Pancreas (tissue), 10 donors: ENCODE measurements around the gene ATRNL1. TPM values are rescaled to one million over a fixed set of nuclear protein-coding genes. Genes with fewer than 3 reads are reported as not detected.

Experiments
- ATAC-seq, 4 donors: fragments of 200-7000 bp; cut with Tn5 transposase; one replicate each; pipeline versions ENCODE4 v1.8.0 to v1.9.1; 2020; ENCODE audit warnings: mild to moderate bottlenecking in 4 of 4, moderate library complexity in 4 of 4
- DNase-seq, 6 donors: peaks; one replicate each; pipeline ENCODE4 v3.0.0-alpha.2; 2020
- FAIRE-seq: peaks from 2 replicates; lab custom pipeline; 2012; peaks lifted over from hg19 to GRCh38; lab: Jason Lieb, UNC
- H3K27ac ChIP-seq, 4 donors: fragments of 200-600 bp; sonication (generic); 1 replicate in 3 of 4; 2 replicates in 1 of 4; pipeline versions ENCODE4 v1.5.0 to v1.8.0; 2020
- H3K27me3 ChIP-seq, 4 donors: fragments of 200-600 bp; one replicate each; pipeline ENCODE4 v1.8.0; 2021
- H3K36me3 ChIP-seq, 3 donors: fragments of 200-600 bp; sonication (generic) in 1 of 3; one replicate each; pipeline versions ENCODE4 v1.5.0 to v1.8.0; 2020 to 2021
- H3K4me1 ChIP-seq, 3 donors: fragments of 200-600 bp; one replicate each; pipeline ENCODE4 v1.8.0; 2021
- H3K4me3 ChIP-seq, 4 donors: fragments of 200-600 bp; sonication (generic) in 2 of 4; one replicate each; pipeline versions ENCODE4 v1.5.0 to v1.8.0; 2020 to 2021
- H3K9me3 ChIP-seq, 4 donors: fragments of 200-600 bp; one replicate each; pipeline ENCODE4 v1.8.0; 2021
- WGBS, 2 donors: extraction: QIAGEN DNeasy Blood & Tissue Kit; methylation state at CpG; one replicate each; pipeline ENCODE4 v1.1.7; 2013; 5-methylcytosine and 5-hydroxymethylcytosine counted together
- intact Hi-C, 3 donors: fragments of 100-400 bp; cut with DNase I; formaldehyde crosslinking; loops; one replicate each; pipeline versions ENCODE4 v1.11.1 to v1.14.2; 2022
- polyA plus RNA-seq, 2 donors: library from polyadenylated mRNA; stranded (reverse); fragments of 200-250 nt; gene quantifications; one replicate each; pipeline ENCODE4 v1.2.3, GENCODE V29; 2013
- total RNA-seq, 6 donors: library from RNA; stranded (reverse); fragmentation: NEBNext Ultra II Directional in 4 of 6; extraction: Animal tissue kit (Norgen Biotek cat#: 25700) in 4 of 6; gene quantifications; one replicate each; pipeline versions ENCODE4 v1.2.1 to v1.2.4, GENCODE V29; 2021 to 2023
- TF ChIP-seq, protein P1 (sequence below), 4 donors: fragments of 200-600 bp; sonication (generic) in 3 of 4; IDR thresholded peaks; one replicate each; pipeline versions ENCODE4 v1.5.0 to v1.8.0; 2021; ENCODE audit warnings: antibody characterized with exemption in 4 of 4
- donor health status: healthy with polysubstance abuse.
- donor health status: DM: no; HTN: no; CAD: no; lungs with moderate emphysema.
- donor health status: DM: no; HTN: no; CAD: no.
- donor health status: control.
- donor health status: control.
- donor health status: Bipolar disorder and iron deficiency.
- donor health status: DM: yes; HTN: yes; CAD: no.
- donor health status: DM: no; HTN: no; CAD: no.
- donor health status: DM: no; HTN: no; CAD: no.
- donor health status: DM: yes; HTN: yes; CAD: no.

Gene ATRNL1
- total and polyA plus RNA-seq, 8 donors, result 0.91 to 5.7 (median 3.9) TPM

DNA sequence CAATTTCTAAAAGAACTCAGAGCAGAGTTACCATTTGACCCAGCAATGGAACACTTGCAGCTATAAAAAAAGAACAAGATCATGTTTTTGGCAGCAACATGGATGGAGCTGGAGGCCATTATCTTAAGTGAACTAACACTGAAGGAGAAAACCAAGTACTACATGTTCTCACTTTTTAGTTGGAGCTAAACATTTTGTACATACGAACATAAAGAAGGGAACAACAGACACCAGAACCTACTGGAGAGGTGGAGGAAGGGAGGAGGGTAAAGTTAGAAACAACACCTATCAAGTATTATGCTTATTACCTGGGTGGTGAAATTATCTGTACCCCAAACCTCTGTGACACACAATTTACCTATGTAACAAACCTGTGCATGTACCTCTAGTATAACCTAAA, 329.5 kb downstream of the ATRNL1 start:
- Histone ChIP-seq H3K4me1 (no peaks in the 10 kb centered on the region), H3K9me3 (no peaks in the 10 kb centered on the region), H3K4me3 (no peak overlapping the region), H3K27ac (no peak overlapping the region), H3K36me3 (no peaks in the 10 kb centered on the region), H3K27me3 (no peaks in the 10 kb centered on the region)
- WGBS, 2 donors, result 67 to 79% methylated on average over 1 of the region's 1 CpG
- DNase-seq (no peak), FAIRE-seq (no peak), ATAC-seq (no peak)
- TF ChIP-seq, protein P1, sequence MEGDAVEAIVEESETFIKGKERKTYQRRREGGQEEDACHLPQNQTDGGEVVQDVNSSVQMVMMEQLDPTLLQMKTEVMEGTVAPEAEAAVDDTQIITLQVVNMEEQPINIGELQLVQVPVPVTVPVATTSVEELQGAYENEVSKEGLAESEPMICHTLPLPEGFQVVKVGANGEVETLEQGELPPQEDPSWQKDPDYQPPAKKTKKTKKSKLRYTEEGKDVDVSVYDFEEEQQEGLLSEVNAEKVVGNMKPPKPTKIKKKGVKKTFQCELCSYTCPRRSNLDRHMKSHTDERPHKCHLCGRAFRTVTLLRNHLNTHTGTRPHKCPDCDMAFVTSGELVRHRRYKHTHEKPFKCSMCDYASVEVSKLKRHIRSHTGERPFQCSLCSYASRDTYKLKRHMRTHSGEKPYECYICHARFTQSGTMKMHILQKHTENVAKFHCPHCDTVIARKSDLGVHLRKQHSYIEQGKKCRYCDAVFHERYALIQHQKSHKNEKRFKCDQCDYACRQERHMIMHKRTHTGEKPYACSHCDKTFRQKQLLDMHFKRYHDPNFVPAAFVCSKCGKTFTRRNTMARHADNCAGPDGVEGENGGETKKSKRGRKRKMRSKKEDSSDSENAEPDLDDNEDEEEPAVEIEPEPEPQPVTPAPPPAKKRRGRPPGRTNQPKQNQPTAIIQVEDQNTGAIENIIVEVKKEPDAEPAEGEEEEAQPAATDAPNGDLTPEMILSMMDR (IDR thresholded peaks at IDR 0.05), result no peak
- intact Hi-C loops, result no loop called here

DNA sequence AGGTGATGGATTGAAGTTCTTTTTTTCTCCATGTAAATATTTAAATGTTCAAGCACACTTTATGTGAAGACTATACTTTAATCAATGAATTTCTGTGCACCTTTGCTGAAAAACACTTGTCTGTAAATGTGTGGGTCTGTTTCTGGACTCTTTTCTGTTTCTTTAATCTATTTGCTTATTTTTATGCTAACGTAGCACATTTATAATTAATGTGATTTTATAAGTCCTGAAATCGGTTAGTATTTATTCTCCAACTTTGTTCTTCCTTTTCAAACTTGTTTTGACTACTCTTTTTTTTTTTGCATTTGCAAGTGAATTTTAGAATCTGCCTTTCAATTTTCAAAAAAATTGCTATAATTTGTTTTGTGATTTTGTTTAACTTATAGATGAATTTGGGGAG, 334.4 kb downstream of the ATRNL1 start:
- no peaks in the 10 kb centered on the region for H3K27me3 ChIP-seq
- no peaks in the 10 kb centered on the region for H3K36me3 ChIP-seq
- no peaks in the 10 kb centered on the region for H3K4me1 ChIP-seq
- intact Hi-C loops, result no loop called here
- TF ChIP-seq, protein P1 (IDR thresholded peaks at IDR 0.05), result no peak
- FAIRE-seq, result no peak
- H3K9me3 ChIP-seq, result no peaks in the 10 kb centered on the region
- DNase-seq, result no peak
- ATAC-seq, result no peak
- H3K4me3 ChIP-seq, result no peak overlapping the region
- 64 to 66% methylated on average over 2 of the region's 2 CpGs for WGBS, 2 donors
- no peak overlapping the region for H3K27ac ChIP-seq

DNA sequence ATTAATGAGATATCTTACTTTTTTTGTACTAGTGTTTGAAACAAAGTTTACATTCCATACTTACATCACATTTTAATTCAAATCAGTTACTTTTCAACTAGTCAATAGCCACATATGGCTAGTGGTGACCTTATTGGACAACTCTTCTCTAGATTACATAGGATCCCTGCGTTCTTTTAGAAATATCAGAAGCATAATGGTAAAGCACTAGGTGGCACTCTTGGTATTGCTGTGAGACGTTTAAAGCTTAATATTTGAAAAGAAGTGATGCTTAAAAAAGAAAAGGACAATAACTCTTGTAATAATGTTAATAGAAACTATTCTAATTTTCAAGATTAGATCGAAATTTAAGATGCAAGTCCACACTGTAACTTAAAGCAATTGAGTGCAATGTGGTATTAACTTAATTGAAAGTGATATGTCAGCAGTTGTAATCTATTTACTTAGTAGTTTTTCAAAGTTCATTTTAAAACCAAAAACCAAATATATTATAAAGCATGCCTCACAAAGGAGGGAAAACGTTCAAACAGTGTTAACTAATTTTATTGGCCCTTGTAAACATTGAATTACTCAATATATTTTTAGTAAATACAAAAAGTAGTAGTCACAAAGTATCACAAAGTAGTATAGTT, 339.1 kb downstream of the ATRNL1 start:
- Histone ChIP-seq H3K4me3 (no peak overlapping the region), H3K4me1 (no peaks in the 10 kb centered on the region), H3K27ac (no peak overlapping the region), H3K9me3 (no peaks in the 10 kb centered on the region), H3K27me3 (no peaks in the 10 kb centered on the region), H3K36me3 (no peaks in the 10 kb centered on the region)
- ATAC-seq (no peak), DNase-seq (no peak), FAIRE-seq (no peak)
- intact Hi-C loops, result no loop called here
- TF ChIP-seq, protein P1 (IDR thresholded peaks at IDR 0.05), result no peak
- 9 to 18% methylated on average over 4 of the region's 4 CpGs for WGBS, 2 donors

GRCh38 chr10:115436999-115437398, 343.8 kb downstream of the ATRNL1 start:
- WGBS, 2 donors, result 76 to 82% methylated on average over 3 of the region's 3 CpGs
- ATAC-seq, result no peak
- Histone ChIP-seq H3K4me3 (no peak overlapping the region), H3K9me3 (no peaks in the 10 kb centered on the region), H3K27me3 (no peaks in the 10 kb centered on the region), H3K27ac (no peak overlapping the region), H3K4me1 (no peaks in the 10 kb centered on the region), H3K36me3 (no peaks in the 10 kb centered on the region)
- no peak for DNase-seq
- intact Hi-C loops, result no loop called here
- no peak for FAIRE-seq
- TF ChIP-seq, protein P1 (IDR thresholded peaks at IDR 0.05), result no peak

DNA sequence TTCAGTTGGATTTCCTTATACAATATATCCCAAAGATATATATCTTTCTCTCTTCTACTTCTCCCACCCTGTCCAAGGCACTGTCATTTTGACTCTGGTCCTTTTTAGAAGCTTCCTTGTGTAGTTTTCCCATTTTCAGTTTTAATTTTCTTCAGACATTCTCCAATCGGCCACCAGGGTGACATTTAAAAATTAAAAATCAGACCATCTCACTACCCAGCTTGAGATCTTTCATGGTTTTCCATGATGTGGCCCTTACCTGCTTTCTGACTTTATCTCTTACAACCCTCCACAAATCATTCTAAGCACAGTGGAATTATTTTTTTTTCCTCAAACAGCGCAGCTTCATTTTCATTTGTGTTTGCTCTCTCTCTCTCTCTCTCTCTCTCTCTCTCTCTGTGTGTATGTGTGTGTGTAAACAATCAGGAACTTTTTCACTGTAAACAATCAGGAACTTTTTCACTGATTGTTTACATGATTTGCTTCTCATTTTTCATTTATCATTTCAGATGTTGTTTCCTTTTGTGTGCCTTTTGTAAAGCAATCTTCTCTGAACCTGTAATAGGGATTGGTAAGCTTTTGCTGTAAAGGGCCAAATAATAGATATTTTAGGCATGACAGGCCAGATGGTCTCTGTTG, 348.9 kb downstream of the ATRNL1 start:
- TF ChIP-seq, protein P1 (IDR thresholded peaks at IDR 0.05), result no peak
- no peaks in the 10 kb centered on the region for H3K9me3 ChIP-seq
- ATAC-seq (no peak), FAIRE-seq (no peak), DNase-seq (no peak)
- H3K27me3 ChIP-seq, result no peaks in the 10 kb centered on the region
- no peaks in the 10 kb centered on the region for H3K4me1 ChIP-seq
- intact Hi-C loops, result no loop called here
- WGBS, 2 donors, result 64 to 75% methylated on average over 2 of the region's 2 CpGs
- no peak overlapping the region for H3K4me3 ChIP-seq
- no peaks in the 10 kb centered on the region for H3K36me3 ChIP-seq
- no peak overlapping the region for H3K27ac ChIP-seq
